Liver (tissue), 9 donors: ENCODE results near the gene KLHL33. TPM values are rescaled to one million over a fixed set of nuclear protein-coding genes. Genes with fewer than 3 reads are reported as not detected.

Experiments used
- DNase-seq: peaks from one replicate; pipeline ENCODE4 v3.0.0-alpha.2; 2017; ENCODE audit warnings: low spot score
- H3K27ac ChIP-seq, 2 donors: one replicate each; pipeline ENCODE4 v1.7.0; 2013; ENCODE audit warnings: inconsistent platforms in 2 of 2, low read length in 2 of 2, control low read depth in 1 of 2, low read depth in 1 of 2, mild to moderate bottlenecking in 1 of 2
- H3K27me3 ChIP-seq, 4 donors: one replicate each; pipeline versions ENCODE4 v1.6.1 to v1.7.0; 2013; ENCODE audit warnings: low read length in 3 of 4, inconsistent platforms in 1 of 4, mild to moderate bottlenecking in 1 of 4, moderate library complexity in 1 of 4; ENCODE audit not compliant: control insufficient read depth in 4 of 4, insufficient read depth in 4 of 4
- H3K36me3 ChIP-seq, 4 donors: one replicate each; pipeline versions ENCODE4 v1.6.1 to v1.7.0; 2013; ENCODE audit warnings: low read length in 3 of 4, mild to moderate bottlenecking in 3 of 4, low read depth in 1 of 4, moderate library complexity in 1 of 4; ENCODE audit not compliant: control insufficient read depth in 4 of 4, insufficient read depth in 3 of 4
- H3K4me1 ChIP-seq, 4 donors: one replicate each; pipeline versions ENCODE4 v1.6.1 to v1.7.0; 2013; ENCODE audit warnings: low read length in 3 of 4, mild to moderate bottlenecking in 3 of 4, moderate library complexity in 1 of 4; ENCODE audit not compliant: control insufficient read depth in 4 of 4, insufficient read depth in 4 of 4
- H3K4me3 ChIP-seq, 3 donors: one replicate each; pipeline versions ENCODE4 v1.6.1 to v1.7.0; 2013; ENCODE audit warnings: low read length in 3 of 3, control low read depth in 1 of 3, low read depth in 1 of 3, mild to moderate bottlenecking in 1 of 3
- H3K9ac ChIP-seq, 2 donors: one replicate each; pipeline ENCODE4 v1.7.0; 2013; ENCODE audit warnings: low read length in 2 of 2, mild to moderate bottlenecking in 2 of 2, moderate library complexity in 2 of 2, control low read depth in 1 of 2, low read depth in 1 of 2
- H3K9me3 ChIP-seq, 4 donors: one replicate each; pipeline versions ENCODE4 v1.6.1 to v1.7.0; 2013; ENCODE audit warnings: low read length in 3 of 4; ENCODE audit not compliant: control insufficient read depth in 4 of 4
- ATF3 ChIP-seq: IDR thresholded peaks from 2 replicates; pipeline ENCODE4 v1.6.1; 2016; ENCODE audit warnings: antibody characterized with exemption
- EGR1 ChIP-seq, 2 donors: IDR thresholded peaks; 2 replicates each; pipeline ENCODE4 v1.6.1; 2016 to 2018; ENCODE audit warnings: antibody characterized with exemption in 2 of 2, low read depth in 2 of 2
- FOXA2 ChIP-seq: IDR thresholded peaks from 2 replicates; pipeline ENCODE4 v1.6.1; 2016; ENCODE audit warnings: antibody characterized with exemption
- GABPA ChIP-seq, 2 donors: IDR thresholded peaks in 1 of 2; conservative IDR thresholded peaks in 1 of 2; 2 replicates each; pipeline ENCODE4 v1.6.1; 2016; ENCODE audit warnings: antibody characterized with exemption in 2 of 2, mild to moderate bottlenecking in 1 of 2, moderate library complexity in 1 of 2
- HNF4A ChIP-seq, 2 donors: conservative IDR thresholded peaks; 2 replicates each; pipeline ENCODE4 v1.6.1; 2016; ENCODE audit warnings: antibody characterized with exemption in 2 of 2, mild to moderate bottlenecking in 2 of 2
- MAX ChIP-seq: IDR thresholded peaks from 2 replicates; pipeline ENCODE4 v1.6.1; 2016; ENCODE audit warnings: antibody characterized with exemption
- REST ChIP-seq: IDR thresholded peaks from 2 replicates; pipeline ENCODE4 v1.6.1; 2016; ENCODE audit warnings: antibody characterized with exemption, mild to moderate bottlenecking
- RXRA ChIP-seq, 2 donors: IDR thresholded peaks; 2 replicates each; pipeline ENCODE4 v1.6.1; 2017 to 2018; ENCODE audit warnings: antibody characterized with exemption in 2 of 2, mild to moderate bottlenecking in 1 of 2
- SP1 ChIP-seq: IDR thresholded peaks from 2 replicates; pipeline ENCODE4 v1.6.1; 2018; ENCODE audit warnings: antibody characterized with exemption, mild to moderate bottlenecking
- TAF1 ChIP-seq: conservative IDR thresholded peaks from 2 replicates; pipeline ENCODE4 v1.6.1; 2016; ENCODE audit warnings: antibody characterized with exemption, mild to moderate bottlenecking
- YY1 ChIP-seq: IDR thresholded peaks from 2 replicates; pipeline ENCODE4 v1.6.1; 2016; ENCODE audit warnings: antibody characterized with exemption, mild to moderate bottlenecking
- WGBS: extraction: QIAGEN DNeasy Blood & Tissue Kit; methylation state at CpG from one replicate; pipeline ENCODE4 v1.1.7; 2013; 5-methylcytosine and 5-hydroxymethylcytosine counted together
- polyA plus RNA-seq, 2 donors: library from polyadenylated mRNA; stranded (reverse) in 1 of 2; unstranded in 1 of 2; fragments of 200-250 nt in 1 of 2; fragments of >200 nt in 1 of 2; fragmentation: Nextera tagmentation in 1 of 2; extraction: Ambion mirVana in 1 of 2; gene quantifications; one replicate each; pipeline versions ENCODE4 v1.2.1 to v1.2.3, GENCODE V29; 2013 to 2015
- total RNA-seq, 2 donors: library from RNA; depleted of rRNA; stranded (reverse); fragments of >200 nt; gene quantifications; one replicate each; pipeline ENCODE4 v1.2.3, GENCODE V29; 2014
- TF ChIP-seq, protein P1 (sequence below): fragments of 150-350 bp; IDR thresholded peaks from 2 replicates; pipeline ENCODE4 v1.5.1; 2017; ENCODE audit warnings: improper control_type of control experiment, low read depth, low read length; ENCODE audit not compliant: missing input control
- TF ChIP-seq, protein P2 (sequence below): IDR thresholded peaks from 2 replicates; pipeline ENCODE4 v1.6.1; 2016; ENCODE audit warnings: antibody characterized with exemption
- donor health status: healthy.
- donor health status: healthy.
- donor health status: healthy.
- donor health status: healthy.
- donor health status: healthy.

KLHL33 gene
- total and polyA plus RNA-seq, 4 donors: 0.06 to 0.23 (median 0.15) TPM

DNA sequence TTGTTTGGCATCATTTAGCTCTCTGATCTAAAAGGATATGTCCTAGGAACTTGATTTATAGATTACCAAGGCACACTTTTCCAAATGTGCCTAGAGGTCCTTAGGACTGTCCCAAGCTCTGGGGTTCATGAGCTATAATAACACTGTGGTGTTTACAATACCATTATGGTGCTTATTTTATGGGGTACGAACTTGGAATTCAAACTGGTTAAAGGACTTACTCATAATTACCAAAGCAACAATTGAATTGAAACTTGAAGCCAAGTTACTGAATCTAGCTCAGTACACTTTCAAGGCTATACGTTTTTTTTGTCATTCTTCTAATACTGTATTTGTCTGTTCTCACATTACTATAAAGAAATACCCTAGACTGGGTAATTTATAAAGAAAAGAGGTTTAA lies 13.1 kb downstream of the KLHL33 start:
- H3K9ac ChIP-seq: no peak overlapping the region
- TF ChIP-seq MAX (no peak), GABPA (IDR thresholded peaks at IDR 0.05 in 1 of 2, conservative IDR thresholded peaks at IDR 0.05 in 1 of 2) (no peak)
- WGBS: 75% methylated on average over 2 of the region's 2 CpGs

GRCh38 chr14:20421267-20421666 lies 14.7 kb downstream of the KLHL33 start:
- no peaks in the 10 kb centered on the region for H3K4me1 ChIP-seq
- DNase-seq: no peak
- WGBS: 61% methylated on average over 2 of the region's 2 CpGs
- H3K36me3 ChIP-seq: no peaks in the 10 kb centered on the region
- H3K27ac ChIP-seq: no peak overlapping the region
- TF ChIP-seq REST (no peak), YY1 (no peak), HNF4A (conservative IDR thresholded peaks at IDR 0.05) (no peak), TAF1 (no peak), GABPA (IDR thresholded peaks at IDR 0.05 in 1 of 2, conservative IDR thresholded peaks at IDR 0.05 in 1 of 2) (no peak), EGR1 (IDR thresholded peaks at IDR 0.05; ENCODE audit: low read depth in 2 of 2) (no peak), ATF3 (no peak), RXRA (IDR thresholded peaks at IDR 0.05) (no peak), SP1 (no peak), FOXA2 (no peak)
- TF ChIP-seq, protein P1, sequence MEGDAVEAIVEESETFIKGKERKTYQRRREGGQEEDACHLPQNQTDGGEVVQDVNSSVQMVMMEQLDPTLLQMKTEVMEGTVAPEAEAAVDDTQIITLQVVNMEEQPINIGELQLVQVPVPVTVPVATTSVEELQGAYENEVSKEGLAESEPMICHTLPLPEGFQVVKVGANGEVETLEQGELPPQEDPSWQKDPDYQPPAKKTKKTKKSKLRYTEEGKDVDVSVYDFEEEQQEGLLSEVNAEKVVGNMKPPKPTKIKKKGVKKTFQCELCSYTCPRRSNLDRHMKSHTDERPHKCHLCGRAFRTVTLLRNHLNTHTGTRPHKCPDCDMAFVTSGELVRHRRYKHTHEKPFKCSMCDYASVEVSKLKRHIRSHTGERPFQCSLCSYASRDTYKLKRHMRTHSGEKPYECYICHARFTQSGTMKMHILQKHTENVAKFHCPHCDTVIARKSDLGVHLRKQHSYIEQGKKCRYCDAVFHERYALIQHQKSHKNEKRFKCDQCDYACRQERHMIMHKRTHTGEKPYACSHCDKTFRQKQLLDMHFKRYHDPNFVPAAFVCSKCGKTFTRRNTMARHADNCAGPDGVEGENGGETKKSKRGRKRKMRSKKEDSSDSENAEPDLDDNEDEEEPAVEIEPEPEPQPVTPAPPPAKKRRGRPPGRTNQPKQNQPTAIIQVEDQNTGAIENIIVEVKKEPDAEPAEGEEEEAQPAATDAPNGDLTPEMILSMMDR: no peak
- TF ChIP-seq, protein P2, sequence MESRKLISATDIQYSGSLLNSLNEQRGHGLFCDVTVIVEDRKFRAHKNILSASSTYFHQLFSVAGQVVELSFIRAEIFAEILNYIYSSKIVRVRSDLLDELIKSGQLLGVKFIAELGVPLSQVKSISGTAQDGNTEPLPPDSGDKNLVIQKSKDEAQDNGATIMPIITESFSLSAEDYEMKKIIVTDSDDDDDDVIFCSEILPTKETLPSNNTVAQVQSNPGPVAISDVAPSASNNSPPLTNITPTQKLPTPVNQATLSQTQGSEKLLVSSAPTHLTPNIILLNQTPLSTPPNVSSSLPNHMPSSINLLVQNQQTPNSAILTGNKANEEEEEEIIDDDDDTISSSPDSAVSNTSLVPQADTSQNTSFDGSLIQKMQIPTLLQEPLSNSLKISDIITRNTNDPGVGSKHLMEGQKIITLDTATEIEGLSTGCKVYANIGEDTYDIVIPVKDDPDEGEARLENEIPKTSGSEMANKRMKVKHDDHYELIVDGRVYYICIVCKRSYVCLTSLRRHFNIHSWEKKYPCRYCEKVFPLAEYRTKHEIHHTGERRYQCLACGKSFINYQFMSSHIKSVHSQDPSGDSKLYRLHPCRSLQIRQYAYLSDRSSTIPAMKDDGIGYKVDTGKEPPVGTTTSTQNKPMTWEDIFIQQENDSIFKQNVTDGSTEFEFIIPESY: no peak
- no peaks in the 10 kb centered on the region for H3K27me3 ChIP-seq
- H3K9ac ChIP-seq: no peak overlapping the region
- H3K9me3 ChIP-seq: no peaks in the 10 kb centered on the region
- no peak overlapping the region for H3K4me3 ChIP-seq

More for the DNA sequence above, 13.1 kb downstream of the KLHL33 start:
- Histone ChIP-seq H3K4me1 (peaks cover 0 to 3% (median 0%) of the 10 kb centered on the region in 4 donors), H3K27ac (no peak overlapping the region), H3K9me3 (no peaks in the 10 kb centered on the region), H3K36me3 (no peaks in the 10 kb centered on the region), H3K27me3 (no peaks in the 10 kb centered on the region), H3K4me3 (no peak overlapping the region)
- DNase-seq: no peak
